GM18520 (cell line): ENCODE results near the gene TREML4.

Source experiments
- ATAC-seq: cut with Tn5 transposase; IDR thresholded peaks from one replicate; pipeline ENCODE4 v1.9.1; 2021; ENCODE audit not compliant: unreplicated experiment

TREML4 gene

DNA sequence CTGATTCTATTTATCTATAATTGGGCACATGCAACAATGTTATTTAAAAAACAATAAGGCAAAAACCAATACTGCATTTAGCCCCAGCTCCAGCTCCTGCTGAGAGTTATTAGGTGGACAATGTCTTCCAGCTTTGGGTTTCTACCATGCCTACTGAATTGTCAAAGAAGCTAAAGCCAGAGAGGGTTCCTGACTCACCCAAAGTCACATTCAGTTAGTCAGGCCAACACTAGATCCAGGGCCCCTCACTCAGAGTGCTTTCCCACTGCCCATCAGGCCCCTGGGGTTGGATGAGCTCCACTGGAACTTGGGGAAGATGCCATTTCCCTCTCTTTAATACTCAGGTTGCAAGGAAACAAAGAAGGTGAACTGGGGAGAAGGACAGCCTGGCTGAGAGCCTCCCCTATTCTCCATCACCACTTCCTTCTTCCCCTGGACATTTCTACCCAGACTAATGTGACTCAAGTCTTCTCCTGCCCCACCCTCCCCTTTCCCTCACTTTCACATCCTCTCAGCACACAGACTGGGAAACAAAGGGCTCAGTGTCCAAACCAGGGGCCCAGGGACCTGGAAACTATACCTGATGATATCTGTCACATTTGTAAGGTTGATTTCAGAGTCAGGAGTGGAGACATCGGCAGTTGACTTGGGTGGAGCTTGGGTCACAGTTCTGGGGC, 52.4 kb downstream of the TREML4 start:
- ATAC-seq, result no peak

DNA sequence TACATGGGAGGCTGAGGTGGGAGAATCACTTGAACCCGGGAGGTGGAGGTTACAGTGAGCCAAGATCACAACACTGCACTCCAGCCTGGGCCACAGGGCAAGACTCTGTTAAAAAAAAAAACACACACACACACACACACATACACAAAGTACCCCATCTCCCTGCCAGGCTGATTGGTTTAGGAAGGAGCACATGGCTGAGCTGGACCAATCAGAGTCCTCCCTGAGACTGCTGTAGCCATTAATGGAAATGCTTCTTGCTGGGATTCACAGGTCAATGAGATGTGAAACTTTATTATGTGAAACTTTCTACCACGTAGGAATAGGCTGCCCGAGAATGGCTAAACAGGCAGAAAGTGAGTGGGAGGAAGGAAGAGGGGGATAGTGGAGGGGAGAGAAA, 55.5 kb downstream of the TREML4 start:
- ATAC-seq, result no peak

DNA sequence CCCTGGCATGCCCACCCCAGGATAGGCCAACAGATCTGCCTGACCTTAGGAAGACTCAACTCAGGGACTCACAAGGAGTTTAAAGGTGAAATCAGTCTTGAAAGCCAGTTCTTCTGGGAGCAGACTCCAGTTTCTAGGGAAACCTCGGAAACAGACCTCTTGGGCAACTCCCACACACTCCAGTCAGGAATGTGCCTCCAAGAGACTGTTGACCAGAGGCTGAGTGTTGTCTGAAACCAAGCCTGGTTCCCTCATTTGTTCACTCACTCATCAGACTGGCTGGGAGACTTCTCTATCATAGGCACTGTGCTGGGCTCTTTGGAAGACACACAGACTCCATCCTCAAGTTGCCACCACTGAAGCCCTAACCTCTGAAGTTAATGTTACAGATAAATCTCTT, 56.6 kb downstream of the TREML4 start:
- ATAC-seq, result no peak

DNA sequence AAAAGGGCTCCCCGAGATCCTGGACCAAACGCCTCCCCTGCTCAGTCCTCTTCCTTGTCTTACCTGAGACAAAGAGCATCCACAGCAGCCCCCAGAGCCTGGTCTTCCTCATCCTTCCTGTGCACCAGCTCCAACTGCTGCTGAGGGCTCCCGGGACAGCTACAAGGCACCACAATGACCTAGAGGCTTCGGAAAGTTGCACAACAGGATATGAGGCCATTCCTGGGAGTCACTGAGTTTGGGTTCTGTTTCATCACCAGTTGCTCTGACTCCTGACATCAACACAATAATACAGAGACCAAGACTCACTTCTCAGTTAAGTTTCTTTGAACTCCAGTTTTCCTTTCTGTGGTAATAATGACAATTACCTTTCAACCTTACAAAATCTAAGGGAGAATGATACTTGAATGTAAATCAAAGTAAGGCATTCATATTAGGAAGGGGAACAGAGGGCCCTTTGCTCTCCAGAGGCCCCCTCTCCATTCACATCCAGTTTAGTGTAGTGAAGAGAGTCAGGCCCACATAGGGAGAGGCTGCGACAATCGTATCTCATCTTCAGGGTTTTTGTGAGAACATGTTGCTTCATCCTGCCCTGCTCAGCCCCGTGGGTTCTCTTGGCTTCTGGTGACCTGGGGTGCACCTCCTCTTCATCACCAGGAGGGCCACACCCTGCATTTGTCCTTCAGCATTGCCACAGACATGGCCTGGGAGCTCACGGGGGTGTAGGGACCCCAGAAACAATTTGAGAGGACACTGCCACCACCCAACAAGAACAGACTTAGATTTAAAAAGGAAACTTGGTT, 58.6 kb downstream of the TREML4 start, which contains the start of gene TREM1:
Gene TREM1, minus strand, starts transcription at position 139 of the 803 bp plus-strand sequence. Its CDS starts 27 bp downstream, at position 112.
- ATAC-seq, result no peak

DNA sequence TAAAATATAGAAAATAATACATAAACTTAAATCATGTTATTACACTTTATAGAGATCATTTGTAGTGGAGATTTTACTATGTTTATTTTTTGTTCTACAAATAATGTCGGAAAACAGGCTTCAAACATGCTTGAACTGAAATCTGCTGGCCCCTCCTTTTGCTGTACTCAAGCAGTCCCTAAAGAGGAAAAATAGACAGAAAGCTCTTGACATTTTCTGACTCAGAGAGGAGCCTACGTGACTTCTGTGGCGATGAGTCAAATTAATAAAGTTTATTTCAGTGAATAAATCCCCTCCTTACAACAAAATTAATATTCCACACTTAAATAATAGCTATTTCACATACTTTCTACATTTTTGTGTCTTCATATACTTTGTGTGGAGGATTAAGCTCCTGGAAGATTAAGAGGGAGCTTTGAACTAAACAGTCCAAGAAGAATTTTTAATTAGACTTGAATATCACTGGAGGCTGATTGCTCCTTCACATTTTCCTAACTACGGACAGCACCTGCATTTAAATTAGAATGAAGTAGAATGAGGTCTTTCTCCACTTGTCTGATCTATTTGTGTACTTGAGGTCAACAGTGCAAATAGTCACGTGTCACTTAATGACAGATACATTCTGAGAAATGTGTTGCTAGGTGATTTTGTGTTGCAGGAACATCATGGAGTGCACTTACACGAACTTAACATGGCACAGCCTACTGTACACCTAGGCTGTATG, 60.0 kb downstream of the TREML4 start:
- no peak for ATAC-seq
